ENCODE measurements around the gene TBXAS1. TPM values are rescaled to one million over a fixed set of nuclear protein-coding genes. Genes with fewer than 3 reads are reported as not detected.

The TBXAS1 gene
- total and polyA plus RNA-seq, 2 of the 8 experiments (the other 6 are each of a cell fraction or from before 2014, with no cell fraction given), result 0.86 to 2.1 TPM

GRCh38 chr7:139823959-139824521 is 5.0 kb upstream of the TBXAS1 start (continued):
- no peak for TF ChIP-seq CEBPB (IDR thresholded peaks at IDR 0.05; ENCODE audit: low read depth, low read length)
- TF ChIP-seq FOSL1 (IDR thresholded peaks at IDR 0.05; ENCODE audit: insufficient read depth, low read depth, low read length), result no peak
- no peak for TF ChIP-seq TAF1 (IDR thresholded peaks at IDR 0.05; ENCODE audit: low read depth, low read length)
- no peak for TF ChIP-seq NANOG (IDR thresholded peaks at IDR 0.05; ENCODE audit: insufficient read depth, low read depth, low read length, poor library complexity, severe bottlenecking)

Data from H1 (cell line).